OCI-LY1 (cell line): Measurements from ENCODE around the gene NBEA.

Source experiments
- H2AFZ ChIP-seq: fragments of 200-600 bp; sonication (generic), shearing (Covaris generic); 2 replicates; pipeline ENCODE4 v1.6.0; 2014; ENCODE audit warnings: antibody characterized with exemption, mild to moderate bottlenecking, low read length
- H3F3A ChIP-seq: fragments of 200-600 bp; sonication (generic), shearing (Covaris generic); 2 replicates; pipeline ENCODE4 v1.6.0; 2014; ENCODE audit warnings: mild to moderate bottlenecking, antibody characterized with exemption, low read length, moderate library complexity; ENCODE audit not compliant: insufficient read depth
- H3K27ac ChIP-seq: fragments of 200-600 bp; sonication (generic); 2 replicates; pipeline ENCODE4 v1.5.1; 2014; ENCODE audit warnings: low read length, mixed run types, mild to moderate bottlenecking, low read depth; ENCODE audit not compliant: poor library complexity, severe bottlenecking
- H3K27me3 ChIP-seq: fragments of 200-600 bp; sonication (generic); 2 replicates; pipeline ENCODE4 v1.6.0; 2014; ENCODE audit warnings: antibody characterized with exemption, mild to moderate bottlenecking, low read length, moderate library complexity; ENCODE audit not compliant: insufficient read depth
- H3K36me3 ChIP-seq: fragments of 200-600 bp; sonication (generic); 2 replicates; pipeline ENCODE4 v1.6.1; 2014; ENCODE audit warnings: mild to moderate bottlenecking, antibody characterized with exemption, low read length, moderate library complexity, mixed read lengths; ENCODE audit not compliant: insufficient read depth
- H3K4me1 ChIP-seq: fragments of 200-600 bp; sonication (generic); 2 replicates; pipeline ENCODE4 v1.5.1; 2014; ENCODE audit warnings: mild to moderate bottlenecking, low read length, moderate library complexity; ENCODE audit not compliant: insufficient read depth, severe bottlenecking
- H3K4me2 ChIP-seq: fragments of 200-600 bp; sonication (generic), shearing (Covaris generic); 2 replicates; pipeline ENCODE4 v1.6.1; 2014; ENCODE audit warnings: low read length
- H3K4me3 ChIP-seq: fragments of 200-600 bp; sonication (generic); 2 replicates; pipeline ENCODE4 v1.5.1; 2014; ENCODE audit warnings: low read length, low read depth, mild to moderate bottlenecking, mixed read lengths; ENCODE audit not compliant: poor library complexity, severe bottlenecking
- H3K79me2 ChIP-seq: fragments of 200-600 bp; shearing (Covaris generic); 2 replicates; pipeline ENCODE4 v1.6.1; 2016; ENCODE audit warnings: mixed run types, low read length, mixed read lengths; ENCODE audit not compliant: insufficient read depth
- H3K9ac ChIP-seq: fragments of 200-600 bp; sonication (generic), shearing (Covaris generic); 2 replicates; pipeline ENCODE4 v1.6.1; 2014; ENCODE audit warnings: mild to moderate bottlenecking, low read length, mixed read lengths
- H3K9me2 ChIP-seq: fragments of 200-600 bp; sonication (generic), shearing (Covaris generic); 2 replicates; pipeline ENCODE4 v1.6.1; 2014; ENCODE audit warnings: low read depth, mild to moderate bottlenecking, low read length, mixed read lengths
- H3K9me3 ChIP-seq: fragments of 200-600 bp; shearing (Covaris generic); 2 replicates; pipeline ENCODE4 v1.6.1; 2014; ENCODE audit warnings: low read length, mixed read lengths
- H4K20me1 ChIP-seq: fragments of 200-600 bp; sonication (generic), shearing (Covaris generic); 2 replicates; pipeline ENCODE4 v1.6.0; 2016; ENCODE audit warnings: mild to moderate bottlenecking, low read length; ENCODE audit not compliant: insufficient read depth
- CTCF ChIP-seq: fragments of 200-600 bp; sonication (generic), shearing (Covaris generic); IDR thresholded peaks from 2 replicates; pipeline ENCODE4 v1.5.1; 2017; ENCODE audit warnings: mild to moderate bottlenecking, antibody characterized with exemption, low read length, moderate library complexity, mixed read lengths
- EZH2 ChIP-seq: fragments of 200-600 bp; sonication (generic), shearing (Covaris generic); IDR thresholded peaks from 2 replicates; pipeline ENCODE4 v1.8.0; 2017; ENCODE audit warnings: borderline replicate concordance, mixed run types, mild to moderate bottlenecking, antibody characterized with exemption, low read length, moderate library complexity, mixed read lengths

The NBEA gene

GRCh38 chr13:35489050-35489449, 547.0 kb downstream of the NBEA start:
- no peak overlapping the region for H3K27ac ChIP-seq
- no peak overlapping the region for H3K9ac ChIP-seq
- H3K79me2 ChIP-seq: no peaks in the 10 kb centered on the region
- no peak overlapping the region for H3K4me2 ChIP-seq
- TF ChIP-seq CTCF (no peak), EZH2 (no peak)
- H3F3A ChIP-seq: no peaks in the 10 kb centered on the region
- no peak overlapping the region for H3K4me3 ChIP-seq
- H2AFZ ChIP-seq: no peak overlapping the region
- no peaks in the 10 kb centered on the region for H3K9me2 ChIP-seq
- no peaks in the 10 kb centered on the region for H4K20me1 ChIP-seq
- H3K4me1 ChIP-seq: peaks cover 11% of the 10 kb centered on the region
- H3K9me3 ChIP-seq: no peaks in the 10 kb centered on the region
- H3K27me3 ChIP-seq: no peaks in the 10 kb centered on the region
- H3K36me3 ChIP-seq: no peaks in the 10 kb centered on the region

DNA sequence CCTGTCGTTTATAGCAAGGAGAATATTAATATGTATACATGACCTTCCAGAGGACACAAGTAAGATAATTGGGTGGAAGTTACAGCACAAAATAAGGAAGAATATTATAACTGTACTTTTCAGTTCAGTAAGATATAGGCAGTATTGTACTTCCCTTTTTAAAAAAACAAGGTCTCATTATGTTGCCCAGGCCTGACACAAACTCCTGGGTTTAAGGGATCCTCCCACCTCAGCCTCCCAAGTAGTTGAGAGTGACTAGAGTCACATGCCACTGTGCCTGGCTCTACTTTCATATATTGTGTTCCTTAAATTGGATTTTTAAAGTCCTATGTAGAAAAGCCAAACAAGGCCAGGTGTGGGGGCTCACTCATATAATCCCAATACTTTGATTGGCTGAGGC, 553.9 kb downstream of the NBEA start:
- no peak for TF ChIP-seq EZH2
- no peak for TF ChIP-seq CTCF

GRCh38 chr13:35496761-35497386, 554.8 kb downstream of the NBEA start:
- Histone ChIP-seq H3K79me2 (no peaks in the 10 kb centered on the region), H3K27me3 (no peaks in the 10 kb centered on the region), H2AFZ (no peak overlapping the region), H3K27ac (no peak overlapping the region), H3K4me1 (no peaks in the 10 kb centered on the region), H4K20me1 (no peaks in the 10 kb centered on the region), H3K9ac (no peak overlapping the region), H3K4me2 (no peak overlapping the region), H3K4me3 (no peak overlapping the region), H3K9me2 (no peaks in the 10 kb centered on the region), H3F3A (no peaks in the 10 kb centered on the region), H3K9me3 (no peaks in the 10 kb centered on the region), H3K36me3 (no peaks in the 10 kb centered on the region)
- TF ChIP-seq CTCF (no peak), EZH2 (no peak)

More for the DNA sequence above, 553.9 kb downstream of the NBEA start:
- Histone ChIP-seq H3K4me1 (no peaks in the 10 kb centered on the region), H3K4me3 (no peak overlapping the region), H4K20me1 (no peaks in the 10 kb centered on the region), H3K27ac (no peak overlapping the region), H3F3A (no peaks in the 10 kb centered on the region), H3K9me3 (no peaks in the 10 kb centered on the region), H3K9me2 (no peaks in the 10 kb centered on the region), H2AFZ (no peak overlapping the region), H3K4me2 (no peak overlapping the region), H3K9ac (no peak overlapping the region), H3K36me3 (no peaks in the 10 kb centered on the region), H3K79me2 (no peaks in the 10 kb centered on the region), H3K27me3 (no peaks in the 10 kb centered on the region)
